Liver (tissue), 3 donors: Measurements from ENCODE around the gene TBC1D4.

Experiments
- EGR1 ChIP-seq, 2 donors: IDR thresholded peaks; 2 replicates each; pipeline ENCODE4 v1.6.1; 2016 to 2018; ENCODE audit warnings: antibody characterized with exemption in 2 of 2, low read depth in 2 of 2
- SP1 ChIP-seq: IDR thresholded peaks from 2 replicates; pipeline ENCODE4 v1.6.1; 2018; ENCODE audit warnings: antibody characterized with exemption, mild to moderate bottlenecking
- TAF1 ChIP-seq: conservative IDR thresholded peaks from 2 replicates; pipeline ENCODE4 v1.6.1; 2016; ENCODE audit warnings: antibody characterized with exemption, mild to moderate bottlenecking
- TF ChIP-seq, protein P1 (sequence below): IDR thresholded peaks from 2 replicates; pipeline ENCODE4 v1.6.1; 2016; ENCODE audit warnings: antibody characterized with exemption
- TF ChIP-seq, protein P2 (sequence below): fragments of 150-350 bp; IDR thresholded peaks from 2 replicates; pipeline ENCODE4 v1.5.1; 2017; ENCODE audit warnings: improper control_type of control experiment, low read depth, low read length; ENCODE audit not compliant: missing input control
- TF ChIP-seq, protein P3 (sequence below): IDR thresholded peaks from 2 replicates; pipeline ENCODE4 v1.6.1; 2016; ENCODE audit warnings: antibody characterized with exemption
- TF ChIP-seq, protein P4 (sequence below): IDR thresholded peaks from 2 replicates; pipeline ENCODE4 v1.6.1; 2016; ENCODE audit warnings: antibody characterized with exemption, mild to moderate bottlenecking
- donor health status: healthy.
- donor health status: healthy.

- TF ChIP-seq, protein P1, sequence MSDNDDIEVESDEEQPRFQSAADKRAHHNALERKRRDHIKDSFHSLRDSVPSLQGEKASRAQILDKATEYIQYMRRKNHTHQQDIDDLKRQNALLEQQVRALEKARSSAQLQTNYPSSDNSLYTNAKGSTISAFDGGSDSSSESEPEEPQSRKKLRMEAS, result no peak
- TF ChIP-seq, protein P2, sequence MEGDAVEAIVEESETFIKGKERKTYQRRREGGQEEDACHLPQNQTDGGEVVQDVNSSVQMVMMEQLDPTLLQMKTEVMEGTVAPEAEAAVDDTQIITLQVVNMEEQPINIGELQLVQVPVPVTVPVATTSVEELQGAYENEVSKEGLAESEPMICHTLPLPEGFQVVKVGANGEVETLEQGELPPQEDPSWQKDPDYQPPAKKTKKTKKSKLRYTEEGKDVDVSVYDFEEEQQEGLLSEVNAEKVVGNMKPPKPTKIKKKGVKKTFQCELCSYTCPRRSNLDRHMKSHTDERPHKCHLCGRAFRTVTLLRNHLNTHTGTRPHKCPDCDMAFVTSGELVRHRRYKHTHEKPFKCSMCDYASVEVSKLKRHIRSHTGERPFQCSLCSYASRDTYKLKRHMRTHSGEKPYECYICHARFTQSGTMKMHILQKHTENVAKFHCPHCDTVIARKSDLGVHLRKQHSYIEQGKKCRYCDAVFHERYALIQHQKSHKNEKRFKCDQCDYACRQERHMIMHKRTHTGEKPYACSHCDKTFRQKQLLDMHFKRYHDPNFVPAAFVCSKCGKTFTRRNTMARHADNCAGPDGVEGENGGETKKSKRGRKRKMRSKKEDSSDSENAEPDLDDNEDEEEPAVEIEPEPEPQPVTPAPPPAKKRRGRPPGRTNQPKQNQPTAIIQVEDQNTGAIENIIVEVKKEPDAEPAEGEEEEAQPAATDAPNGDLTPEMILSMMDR, result no peak
- TF ChIP-seq, protein P3, sequence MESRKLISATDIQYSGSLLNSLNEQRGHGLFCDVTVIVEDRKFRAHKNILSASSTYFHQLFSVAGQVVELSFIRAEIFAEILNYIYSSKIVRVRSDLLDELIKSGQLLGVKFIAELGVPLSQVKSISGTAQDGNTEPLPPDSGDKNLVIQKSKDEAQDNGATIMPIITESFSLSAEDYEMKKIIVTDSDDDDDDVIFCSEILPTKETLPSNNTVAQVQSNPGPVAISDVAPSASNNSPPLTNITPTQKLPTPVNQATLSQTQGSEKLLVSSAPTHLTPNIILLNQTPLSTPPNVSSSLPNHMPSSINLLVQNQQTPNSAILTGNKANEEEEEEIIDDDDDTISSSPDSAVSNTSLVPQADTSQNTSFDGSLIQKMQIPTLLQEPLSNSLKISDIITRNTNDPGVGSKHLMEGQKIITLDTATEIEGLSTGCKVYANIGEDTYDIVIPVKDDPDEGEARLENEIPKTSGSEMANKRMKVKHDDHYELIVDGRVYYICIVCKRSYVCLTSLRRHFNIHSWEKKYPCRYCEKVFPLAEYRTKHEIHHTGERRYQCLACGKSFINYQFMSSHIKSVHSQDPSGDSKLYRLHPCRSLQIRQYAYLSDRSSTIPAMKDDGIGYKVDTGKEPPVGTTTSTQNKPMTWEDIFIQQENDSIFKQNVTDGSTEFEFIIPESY, result no peak
- TF ChIP-seq, protein P4, sequence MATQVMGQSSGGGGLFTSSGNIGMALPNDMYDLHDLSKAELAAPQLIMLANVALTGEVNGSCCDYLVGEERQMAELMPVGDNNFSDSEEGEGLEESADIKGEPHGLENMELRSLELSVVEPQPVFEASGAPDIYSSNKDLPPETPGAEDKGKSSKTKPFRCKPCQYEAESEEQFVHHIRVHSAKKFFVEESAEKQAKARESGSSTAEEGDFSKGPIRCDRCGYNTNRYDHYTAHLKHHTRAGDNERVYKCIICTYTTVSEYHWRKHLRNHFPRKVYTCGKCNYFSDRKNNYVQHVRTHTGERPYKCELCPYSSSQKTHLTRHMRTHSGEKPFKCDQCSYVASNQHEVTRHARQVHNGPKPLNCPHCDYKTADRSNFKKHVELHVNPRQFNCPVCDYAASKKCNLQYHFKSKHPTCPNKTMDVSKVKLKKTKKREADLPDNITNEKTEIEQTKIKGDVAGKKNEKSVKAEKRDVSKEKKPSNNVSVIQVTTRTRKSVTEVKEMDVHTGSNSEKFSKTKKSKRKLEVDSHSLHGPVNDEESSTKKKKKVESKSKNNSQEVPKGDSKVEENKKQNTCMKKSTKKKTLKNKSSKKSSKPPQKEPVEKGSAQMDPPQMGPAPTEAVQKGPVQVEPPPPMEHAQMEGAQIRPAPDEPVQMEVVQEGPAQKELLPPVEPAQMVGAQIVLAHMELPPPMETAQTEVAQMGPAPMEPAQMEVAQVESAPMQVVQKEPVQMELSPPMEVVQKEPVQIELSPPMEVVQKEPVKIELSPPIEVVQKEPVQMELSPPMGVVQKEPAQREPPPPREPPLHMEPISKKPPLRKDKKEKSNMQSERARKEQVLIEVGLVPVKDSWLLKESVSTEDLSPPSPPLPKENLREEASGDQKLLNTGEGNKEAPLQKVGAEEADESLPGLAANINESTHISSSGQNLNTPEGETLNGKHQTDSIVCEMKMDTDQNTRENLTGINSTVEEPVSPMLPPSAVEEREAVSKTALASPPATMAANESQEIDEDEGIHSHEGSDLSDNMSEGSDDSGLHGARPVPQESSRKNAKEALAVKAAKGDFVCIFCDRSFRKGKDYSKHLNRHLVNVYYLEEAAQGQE, result peak; percentile 15
- no peak for TF ChIP-seq TAF1
- no peak for TF ChIP-seq EGR1 (IDR thresholded peaks at IDR 0.05; ENCODE audit: low read depth in 2 of 2)
- no peak for TF ChIP-seq SP1
These were observed 39.2 kb downstream of the TBC1D4 start for GRCh38 chr13:75442736-75443234.
